ENCODE measurements around the gene MSRB1.

DNA sequence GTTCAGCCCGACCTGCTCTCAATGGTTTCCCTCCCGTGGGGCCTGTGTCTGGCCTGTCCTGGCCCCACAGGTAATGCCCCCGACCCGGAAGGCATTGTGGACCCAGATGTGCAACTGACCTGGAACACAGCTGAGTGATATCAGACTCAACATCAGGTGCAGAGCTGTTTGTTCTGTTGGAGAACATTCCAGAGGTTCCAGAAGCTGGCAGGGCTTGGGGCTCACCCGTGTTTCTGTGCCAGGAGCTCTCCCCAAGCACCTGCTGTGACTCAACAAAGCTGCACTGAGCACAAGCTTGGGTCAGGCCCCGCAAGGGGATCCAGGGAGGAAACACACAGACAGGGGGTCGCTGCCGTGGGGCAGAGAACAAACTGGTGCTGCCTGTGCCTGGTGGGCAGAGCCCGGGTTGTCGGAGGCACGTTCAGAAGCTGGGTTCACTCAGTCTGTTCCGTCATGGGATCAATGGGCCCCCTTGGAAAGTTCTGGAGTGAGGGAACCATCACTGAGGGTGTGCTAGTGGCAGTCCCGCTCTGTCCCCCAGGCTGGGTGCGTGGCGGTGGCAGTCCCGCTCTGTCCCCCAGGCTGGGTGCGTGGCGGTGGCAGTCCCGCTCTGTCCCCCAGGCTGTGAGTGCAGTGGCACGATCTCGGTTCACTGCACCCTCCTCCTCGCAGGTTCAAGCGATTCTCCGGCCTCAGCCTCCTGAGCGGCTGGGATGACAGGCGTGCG lies 46.9 kb downstream of the MSRB1 start:
- TF ChIP-seq, protein P1, sequence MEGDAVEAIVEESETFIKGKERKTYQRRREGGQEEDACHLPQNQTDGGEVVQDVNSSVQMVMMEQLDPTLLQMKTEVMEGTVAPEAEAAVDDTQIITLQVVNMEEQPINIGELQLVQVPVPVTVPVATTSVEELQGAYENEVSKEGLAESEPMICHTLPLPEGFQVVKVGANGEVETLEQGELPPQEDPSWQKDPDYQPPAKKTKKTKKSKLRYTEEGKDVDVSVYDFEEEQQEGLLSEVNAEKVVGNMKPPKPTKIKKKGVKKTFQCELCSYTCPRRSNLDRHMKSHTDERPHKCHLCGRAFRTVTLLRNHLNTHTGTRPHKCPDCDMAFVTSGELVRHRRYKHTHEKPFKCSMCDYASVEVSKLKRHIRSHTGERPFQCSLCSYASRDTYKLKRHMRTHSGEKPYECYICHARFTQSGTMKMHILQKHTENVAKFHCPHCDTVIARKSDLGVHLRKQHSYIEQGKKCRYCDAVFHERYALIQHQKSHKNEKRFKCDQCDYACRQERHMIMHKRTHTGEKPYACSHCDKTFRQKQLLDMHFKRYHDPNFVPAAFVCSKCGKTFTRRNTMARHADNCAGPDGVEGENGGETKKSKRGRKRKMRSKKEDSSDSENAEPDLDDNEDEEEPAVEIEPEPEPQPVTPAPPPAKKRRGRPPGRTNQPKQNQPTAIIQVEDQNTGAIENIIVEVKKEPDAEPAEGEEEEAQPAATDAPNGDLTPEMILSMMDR (conservative IDR thresholded peaks at IDR 0.05; ENCODE audit: low read length): no peak
- TF ChIP-seq EZH2phosphoT487 (IDR thresholded peaks at IDR 0.05; ENCODE audit: borderline replicate concordance): no peak
